A673 (cell line): ENCODE data around the gene RAB44. TPM values are rescaled to one million over a fixed set of nuclear protein-coding genes. Genes with fewer than 3 reads are reported as not detected.

Experiments used
- BruUV-seq: library from RNA; stranded (reverse); fragments of 400-500 nt; replicated peaks from 2 replicates; lab custom pipeline; 2021; lab: Mats Ljungman, UMichigan
- CTCF ChIA-PET: fragments of 300-600 bp; sonication (Branson Sonifier 250); formaldehyde crosslinking; loops from one replicate; lab custom pipeline; 2022; ENCODE audit warnings: antibody characterized with exemption; lab: Charles Lee
- POLR2A ChIA-PET: fragments of 300-600 bp; sonication (Branson Sonifier 250); formaldehyde crosslinking; loops from one replicate; lab custom pipeline; 2022; ENCODE audit warnings: antibody characterized with exemption; ENCODE audit not compliant: low non-redundant PET; lab: Charles Lee
- DNase-seq: peaks from one replicate; pipeline ENCODE4 v3.0.0-alpha.2; 2015; ENCODE audit warnings: low spot score
- H3K27ac ChIP-seq: fragments of 200-600 bp; sonication (generic); 2 replicates; pipeline ENCODE4 v1.5.1; 2016; ENCODE audit warnings: mixed run types, low read depth, mild to moderate bottlenecking, mixed read lengths, antibody characterized with exemption, low read length; ENCODE audit not compliant: poor library complexity, severe bottlenecking
- H3K27me3 ChIP-seq: fragments of 200-600 bp; sonication (generic); replicated peaks from 2 replicates; pipeline ENCODE4 v1.6.1; 2017; ENCODE audit warnings: mixed run types, low read depth, mild to moderate bottlenecking, mixed read lengths, antibody characterized with exemption, low read length; ENCODE audit not compliant: insufficient read depth, poor library complexity
- H3K36me3 ChIP-seq: fragments of 200-600 bp; sonication (generic); 2 replicates; pipeline ENCODE4 v1.6.1; 2016; ENCODE audit warnings: mixed run types, mild to moderate bottlenecking, mixed read lengths, antibody characterized with exemption, low read length; ENCODE audit not compliant: insufficient read depth, poor library complexity, severe bottlenecking
- H3K4me1 ChIP-seq: fragments of 200-600 bp; sonication (generic); 2 replicates; pipeline ENCODE4 v1.6.1; 2017; ENCODE audit warnings: mixed run types, mild to moderate bottlenecking, mixed read lengths, antibody characterized with exemption, low read length; ENCODE audit not compliant: insufficient read depth, poor library complexity, severe bottlenecking
- H3K4me3 ChIP-seq: fragments of 200-600 bp; sonication (generic); 2 replicates; pipeline ENCODE4 v1.5.1; 2016; ENCODE audit warnings: low read depth, mixed run types, mild to moderate bottlenecking, mixed read lengths, low read length; ENCODE audit not compliant: poor library complexity, severe bottlenecking
- H3K9me3 ChIP-seq: fragments of 200-600 bp; sonication (generic); 2 replicates; pipeline ENCODE4 v1.6.1; 2016; ENCODE audit warnings: mixed run types, low read depth, mild to moderate bottlenecking, mixed read lengths, antibody characterized with exemption, low read length; ENCODE audit not compliant: poor library complexity, severe bottlenecking
- CTCF ChIP-seq: fragments of 300-800, 200-600 bp; sonication (generic); conservative IDR thresholded peaks from 2 replicates; pipeline ENCODE4 v1.5.1; 2017; ENCODE audit warnings: low read depth, mild to moderate bottlenecking, antibody characterized with exemption, low read length, moderate library complexity, mixed read lengths
- EZH2 ChIP-seq: fragments of 200-600 bp; sonication (generic); IDR thresholded peaks from 2 replicates; pipeline ENCODE4 v1.6.1; 2017; ENCODE audit warnings: borderline replicate concordance, low read depth, mild to moderate bottlenecking, mixed read lengths, antibody characterized with exemption, low read length; ENCODE audit not compliant: poor library complexity, severe bottlenecking
- intact Hi-C: fragments of 100-400 bp; cut with micrococcal nuclease; formaldehyde crosslinking; loops from one replicate; pipeline ENCODE4 v1.10.0; 2022; ENCODE audit not compliant: unreplicated experiment
- total RNA-seq: library from RNA; stranded (reverse); gene quantifications from 2 replicates; pipeline ENCODE4 v1.2.3, GENCODE V29; 2021

Gene RAB44
- total RNA-seq, 1 experiment from 2014 or later = not detected

- no TSS peak for BruUV-seq
- no peak for DNase-seq
- H3K4me1 ChIP-seq = no peaks in the 10 kb centered on the region
- TF ChIP-seq CTCF (no peak), EZH2 (no peak)
- ChIA-PET POLR2A (no interaction called here), CTCF (no interaction called here)
- intact Hi-C loops = loop anchor here (5.0 kb wide), 1 partner anchor 335 kb away; no protein-coding TSS in a partner anchor
- H3K27me3 ChIP-seq = no peaks in the 10 kb centered on the region
- no peak overlapping the region for H3K27ac ChIP-seq
- H3K36me3 ChIP-seq = no peaks in the 10 kb centered on the region
- H3K4me3 ChIP-seq = no peak overlapping the region
- no peaks in the 10 kb centered on the region for H3K9me3 ChIP-seq
Measured at GRCh38 chr6:36757206-36757605, 59.6 kb downstream of the RAB44 start.

GRCh38 chr6:36757943-36758508, 60.4 kb downstream of the RAB44 start:
- Histone ChIP-seq H3K27me3 (no peaks in the 10 kb centered on the region), H3K27ac (no peak overlapping the region), H3K4me3 (no peak overlapping the region), H3K9me3 (no peaks in the 10 kb centered on the region), H3K4me1 (no peaks in the 10 kb centered on the region), H3K36me3 (no peaks in the 10 kb centered on the region)
- DNase-seq = no peak
- intact Hi-C loops = loop anchor here (2.0 to 5.0 kb wide), 2 partner anchors 143 to 336 kb away; no protein-coding TSS in a partner anchor
- POLR2A ChIA-PET = no interaction called here
- CTCF ChIA-PET = no interaction called here
- TF ChIP-seq EZH2 (no peak), CTCF (no peak)
- no TSS peak for BruUV-seq

GRCh38 chr6:36758516-36759147, 61.0 kb downstream of the RAB44 start:
- Histone ChIP-seq H3K36me3 (no peaks in the 10 kb centered on the region), H3K4me1 (no peaks in the 10 kb centered on the region), H3K9me3 (no peaks in the 10 kb centered on the region), H3K4me3 (no peak overlapping the region), H3K27me3 (no peaks in the 10 kb centered on the region), H3K27ac (no peak overlapping the region)
- DNase-seq = no peak
- intact Hi-C loops = loop anchor here (1.0 to 5.0 kb wide), 3 partner anchors 135 to 336 kb away; no protein-coding TSS in a partner anchor
- TF ChIP-seq EZH2 = no peak
- no peak for TF ChIP-seq CTCF
- ChIA-PET POLR2A (interaction anchor here (0.6 kb wide), 1 partner anchor 164 kb away, joined by 5 read pairs; no protein-coding TSS in a partner anchor), CTCF (interaction anchor here (0.6 to 1.7 kb wide), 8 partner anchors 9 to 456 kb away, joined by 3 to 10 read pairs (median 4); no protein-coding TSS in a partner anchor)
- no TSS peak for BruUV-seq
